SK-N-SH (cell line): ENCODE measurements around the gene EIF4E. TPM values are rescaled to one million over a fixed set of nuclear protein-coding genes. Genes with fewer than 3 reads are reported as not detected.

Experiments
- CTCF ChIA-PET: fragments of 300-600, 350-600 bp; formaldehyde crosslinking; extraction: SDS; loops from one replicate; lab custom pipeline; 2021; lab: Yijun Ruan, JAX
- POLR2A ChIA-PET: fragments of 350-600 bp; sonication (Branson Sonifier 250); formaldehyde crosslinking; extraction: SDS; loops from one replicate; lab custom pipeline; 2020; ENCODE audit warnings: antibody characterized with exemption, inconsistent platforms; lab: Yijun Ruan, JAX
- DNase-seq: peaks from one replicate; pipeline ENCODE4 v3.0.0; 2012
- H2AFZ ChIP-seq: fragments of 200-600 bp; sonication (generic); 2 replicates; pipeline ENCODE4 v1.8.1; 2016; ENCODE audit warnings: antibody characterized with exemption, mild to moderate bottlenecking, low read depth
- H3F3A ChIP-seq: fragments of 200-600 bp; sonication (generic); replicated peaks from 2 replicates; pipeline ENCODE3; 2016; ENCODE audit warnings: antibody characterized with exemption, mild to moderate bottlenecking; ENCODE audit not compliant: insufficient read depth
- H3K27ac ChIP-seq, 2 experiments: fragments of 200-500 bp in 1 of 2; fragments of 200-600 bp in 1 of 2; sonication (Bioruptor generic) in 1 of 2; sonication (generic), shearing (Covaris generic) in 1 of 2; 2 replicates each; pipeline versions ENCODE4 v1.5.1 to v1.6.1; 2014 to 2016; ENCODE audit warnings: low read depth in 2 of 2, inconsistent platforms in 1 of 2, low read length in 1 of 2, mild to moderate bottlenecking in 1 of 2, mixed read lengths in 1 of 2
- H3K27me3 ChIP-seq: fragments of 200-600 bp; sonication (generic), shearing (Covaris generic); 2 replicates; pipeline ENCODE4 v1.6.1; 2016; ENCODE audit warnings: mixed run types; ENCODE audit not compliant: insufficient read depth
- H3K36me3 ChIP-seq, 2 experiments: fragments of 200-500 bp in 1 of 2; fragments of 200-600 bp in 1 of 2; sonication (Bioruptor generic) in 1 of 2; sonication (generic) in 1 of 2; replicated peaks in 1 of 2; 2 replicates each; pipeline versions ENCODE3 to v1.5.1; 2014 to 2016; ENCODE audit warnings: low read length in 1 of 2, mild to moderate bottlenecking in 1 of 2; ENCODE audit not compliant: insufficient read depth in 2 of 2, control insufficient read depth in 1 of 2
- H3K4me1 ChIP-seq, 2 experiments: fragments of 200-500 bp in 1 of 2; fragments of 200-600 bp in 1 of 2; sonication (Bioruptor generic) in 1 of 2; sonication (generic), shearing (Covaris generic) in 1 of 2; 2 replicates each; pipeline versions ENCODE4 v1.5.1 to v1.6.1; 2014 to 2016; ENCODE audit warnings: low read depth in 1 of 2, low read length in 1 of 2, mixed run types in 1 of 2; ENCODE audit not compliant: insufficient read depth in 2 of 2, control insufficient read depth in 1 of 2
- H3K4me2 ChIP-seq: fragments of 200-600 bp; sonication (generic), shearing (Covaris generic); 2 replicates; pipeline ENCODE4 v1.6.1; 2017; ENCODE audit warnings: mixed run types
- H3K4me3 ChIP-seq, 2 experiments: fragments of 200-500 bp in 1 of 2; fragments of 200-600 bp in 1 of 2; sonication (Bioruptor generic) in 1 of 2; sonication (generic), shearing (Covaris generic) in 1 of 2; 2 replicates each; pipeline versions ENCODE4 v1.5.1 to v1.8.1; 2014 to 2016; ENCODE audit warnings: low read depth in 2 of 2, inconsistent platforms in 1 of 2, low read length in 1 of 2, mild to moderate bottlenecking in 1 of 2, mixed read lengths in 1 of 2, moderate library complexity in 1 of 2
- H3K79me2 ChIP-seq: fragments of 200-600 bp; sonication (generic); 2 replicates; pipeline ENCODE4 v1.8.1; 2017; ENCODE audit warnings: mild to moderate bottlenecking; ENCODE audit not compliant: insufficient read depth
- H3K9ac ChIP-seq: fragments of 200-600 bp; sonication (generic); 2 replicates; pipeline ENCODE4 v1.6.1; 2017; ENCODE audit warnings: mixed run types
- H3K9me2 ChIP-seq: fragments of 200-600 bp; sonication (generic); 2 replicates; pipeline ENCODE4 v1.6.1; 2017; ENCODE audit warnings: mixed run types
- H3K9me3 ChIP-seq: fragments of 200-600 bp; sonication (generic); 2 replicates; pipeline ENCODE4 v1.6.1; 2017; ENCODE audit warnings: mixed run types, mild to moderate bottlenecking, moderate library complexity
- H4K20me1 ChIP-seq: fragments of 200-600 bp; sonication (generic); 2 replicates; pipeline ENCODE4 v1.6.1; 2017; ENCODE audit warnings: mild to moderate bottlenecking, mixed run types; ENCODE audit not compliant: insufficient read depth
- CHD2 ChIP-seq: fragments of 150-350 bp; IDR thresholded peaks from 2 replicates; pipeline ENCODE4 v1.6.1; 2018; ENCODE audit warnings: low read length; ENCODE audit not compliant: partially characterized antibody
- ELF1 ChIP-seq: IDR thresholded peaks from 2 replicates; pipeline ENCODE4 v1.4.0; 2012
- EP300 ChIP-seq, 2 experiments: IDR thresholded peaks; 2 replicates each; pipeline versions ENCODE4 v1.4.0 to v1.6.1; 2012; ENCODE audit warnings: borderline replicate concordance in 1 of 2, low read depth in 1 of 2, low read length in 1 of 2
- EZH2phosphoT487 ChIP-seq: fragments of 200-600 bp; sonication (generic); IDR thresholded peaks from 2 replicates; pipeline ENCODE4 v1.6.1; 2017; ENCODE audit warnings: low read depth, mixed run types, mild to moderate bottlenecking, antibody characterized with exemption, moderate library complexity, borderline replicate concordance
- FOSL2 ChIP-seq: IDR thresholded peaks from 2 replicates; pipeline ENCODE4 v1.4.0; 2012; ENCODE audit warnings: low read depth, mild to moderate bottlenecking, moderate library complexity, borderline replicate concordance
- FOXJ3 ChIP-seq: sonication (generic); formaldehyde crosslinking; IDR thresholded peaks from 2 replicates; pipeline ENCODE4 v1.5.1; 2020; ENCODE audit warnings: mild to moderate bottlenecking, missing genetic modification reagents
- GABPA ChIP-seq: IDR thresholded peaks from 2 replicates; pipeline ENCODE4 v1.4.0; 2012; ENCODE audit warnings: low read depth, mild to moderate bottlenecking
- IRF3 ChIP-seq: fragments of 150-350 bp; IDR thresholded peaks from 2 replicates; pipeline ENCODE4 v1.6.1; 2016; ENCODE audit warnings: mild to moderate bottlenecking, low read depth, low read length
- MEF2A ChIP-seq: IDR thresholded peaks from 2 replicates; pipeline ENCODE4 v1.4.0; 2012; ENCODE audit warnings: low read depth, borderline replicate concordance
- MXI1 ChIP-seq: IDR thresholded peaks from 2 replicates; pipeline ENCODE4 v1.6.1; 2012; ENCODE audit warnings: mild to moderate bottlenecking, low read depth, low read length, improper control_type of control experiment
- NFIC ChIP-seq: IDR thresholded peaks from 2 replicates; pipeline ENCODE4 v1.4.0; 2012; ENCODE audit warnings: borderline replicate concordance
- PBX3 ChIP-seq: IDR thresholded peaks from 2 replicates; pipeline ENCODE4; 2012
- RAD21 ChIP-seq: IDR thresholded peaks from 2 replicates; pipeline ENCODE4 v1.6.1; 2012; ENCODE audit warnings: mild to moderate bottlenecking, low read length
- RCOR1 ChIP-seq: fragments of 150-350 bp; IDR thresholded peaks from 2 replicates; pipeline ENCODE4 v1.6.1; 2017; ENCODE audit warnings: antibody characterized with exemption, low read length
- RFX5 ChIP-seq: IDR thresholded peaks from 2 replicates; pipeline ENCODE4 v1.6.1; 2012; ENCODE audit warnings: mild to moderate bottlenecking, improper control_type of control experiment, low read length
- SIN3A ChIP-seq: IDR thresholded peaks from 2 replicates; pipeline ENCODE4 v1.6.1; 2012; ENCODE audit warnings: low read depth, mild to moderate bottlenecking, low read length, moderate library complexity, borderline replicate concordance
- TAF1 ChIP-seq: IDR thresholded peaks from 2 replicates; pipeline ENCODE4 v1.6.1; 2012; ENCODE audit warnings: low read depth, mild to moderate bottlenecking, low read length, moderate library complexity, borderline replicate concordance
- USF1 ChIP-seq: IDR thresholded peaks from 2 replicates; pipeline ENCODE4 v1.4.0; 2012; ENCODE audit warnings: low read depth, borderline replicate concordance
- ZBTB33 ChIP-seq: IDR thresholded peaks from 2 replicates; pipeline ENCODE4 v1.4.0; 2012; ENCODE audit warnings: low read depth, borderline replicate concordance
- WGBS: methylation state at CpG from one replicate; pipeline ENCODE4 v1.1.6; 2017; ENCODE audit warnings: low lambda C conversion rate; 5-methylcytosine and 5-hydroxymethylcytosine counted together
- polyA plus RNA-seq, 3 experiments: library from polyadenylated mRNA; depleted of rRNA; stranded (reverse); fragments of >200 nt; gene quantifications; 2 replicates each; pipeline ENCODE4 v1.2.3, GENCODE V29; 2012

Gene EIF4E
- polyA plus RNA-seq, 1 of the 3 experiments (the other 2 are of a cell fraction) = 59.8 TPM

- TF ChIP-seq FOXJ3 (CRISPR knock-in tag) (no peak), ZBTB33 (no peak), SIN3A (no peak), RAD21 (no peak), MEF2A (no peak), MXI1 (no peak), FOSL2 (no peak), RCOR1 (no peak), NFIC (no peak), PBX3 (no peak)
- WGBS = 91% methylated on average over 6 of the region's 6 CpGs
- H3K79me2 ChIP-seq = no peaks in the 10 kb centered on the region
- no peaks in the 10 kb centered on the region for H3K9me3 ChIP-seq
- H3K4me3 ChIP-seq = no peak overlapping the region
- H2AFZ ChIP-seq = no peak overlapping the region
- POLR2A ChIA-PET = no interaction called here
- DNase-seq = no peak
- H3K4me2 ChIP-seq = no peak overlapping the region
- H3F3A ChIP-seq = no peaks in the 10 kb centered on the region
- H3K4me1 ChIP-seq = no peaks in the 10 kb centered on the region
- H3K9me2 ChIP-seq = no peaks in the 10 kb centered on the region
- H3K36me3 ChIP-seq = no peaks in the 10 kb centered on the region
- CTCF ChIA-PET = no interaction called here
- no peak overlapping the region for H3K27ac ChIP-seq
- H4K20me1 ChIP-seq = no peaks in the 10 kb centered on the region
- no peak overlapping the region for H3K9ac ChIP-seq
- H3K27me3 ChIP-seq = no peaks in the 10 kb centered on the region
These were observed 63.9 kb downstream of the EIF4E start for GRCh38 chr4:98865059-98865458.

- H3K27ac ChIP-seq = no peak overlapping the region
- 79% methylated on average over 7 of the region's 7 CpGs for WGBS
These were observed 64.4 kb downstream of the EIF4E start for GRCh38 chr4:98864560-98864959.

More at GRCh38 chr4:98864560-98864959, 64.4 kb downstream of the EIF4E start:
- POLR2A ChIA-PET = no interaction called here
- Histone ChIP-seq H3K9ac (no peak overlapping the region), H3F3A (no peaks in the 10 kb centered on the region), H3K27me3 (no peaks in the 10 kb centered on the region), H3K9me2 (no peaks in the 10 kb centered on the region), H3K4me2 (no peak overlapping the region), H3K9me3 (no peaks in the 10 kb centered on the region), H3K79me2 (no peaks in the 10 kb centered on the region), H3K36me3 (no peaks in the 10 kb centered on the region), H3K4me3 (no peak overlapping the region), H4K20me1 (no peaks in the 10 kb centered on the region), H2AFZ (no peak overlapping the region), H3K4me1 (no peaks in the 10 kb centered on the region)
- no peak for DNase-seq
- CTCF ChIA-PET = no interaction called here
- no peak for TF ChIP-seq CHD2
- no peak for TF ChIP-seq USF1
- TF ChIP-seq IRF3 = no peak
- TF ChIP-seq EP300 (IDR thresholded peaks at IDR 0.05; ENCODE audit: borderline replicate concordance in 1 of 2, low read depth in 1 of 2, low read length in 1 of 2) = no peak
- TF ChIP-seq TAF1 = no peak
- TF ChIP-seq GABPA = no peak
- no peak for TF ChIP-seq EZH2phosphoT487
- TF ChIP-seq RFX5 = no peak
- TF ChIP-seq ELF1 = no peak
